Epithelial cell of proximal tubule (primary cell): ENCODE data around the gene SCAMP4. TPM values are rescaled to one million over a fixed set of nuclear protein-coding genes. Genes with fewer than 3 reads are reported as not detected.

Source experiments
- DNase-seq: peaks from one replicate; pipeline ENCODE4 v3.0.0-alpha.2; 2011; ENCODE audit warnings: low read depth
- H3K4me3 ChIP-seq: 2 replicates; pipeline ENCODE4 v1.5.1; 2011; ENCODE audit warnings: low read depth, mild to moderate bottlenecking, low read length
- CTCF ChIP-seq: conservative IDR thresholded peaks from 2 replicates; pipeline ENCODE4 v1.5.1; 2012; ENCODE audit warnings: low read depth, mild to moderate bottlenecking, low read length
- total RNA-seq: library from RNA; depleted of rRNA; stranded (reverse); fragments of >200 nt; gene quantifications from 2 replicates; pipeline ENCODE4 v1.2.3, GENCODE V29; 2015

Gene SCAMP4
- total RNA-seq, 1 donor from 2014 or later, result 134 TPM

GRCh38 chr19:1863328-1863637 is 41.9 kb upstream of the SCAMP4 start, which contains the start of gene KLF16:
Gene KLF16 (minus strand): TSS chr19:1863579. CDS start chr19:1863497, 82 bp downstream.
- TF ChIP-seq CTCF, result no peak
- peak within 1 kb of the TSS; percentile 92 for H3K4me3 ChIP-seq
- no peak for DNase-seq

- no peak for DNase-seq
- no peak for TF ChIP-seq CTCF
- H3K4me3 ChIP-seq, result peak overlapping the region; percentile 85
Observed at GRCh38 chr19:1863638-1864479, 41.3 kb upstream of the SCAMP4 start.

GRCh38 chr19:1864480-1865171 is 40.6 kb upstream of the SCAMP4 start:
- no peak for DNase-seq
- H3K4me3 ChIP-seq, result peak overlapping the region; percentile 85
- peak; percentile 61 for TF ChIP-seq CTCF

GRCh38 chr19:1865172-1866010 is 39.8 kb upstream of the SCAMP4 start:
- no peak for DNase-seq
- H3K4me3 ChIP-seq, result peak overlapping the region; percentile 85
- TF ChIP-seq CTCF, result no peak

- H3K4me3 ChIP-seq, result no peak overlapping the region
- DNase-seq, result no peak
- TF ChIP-seq CTCF, result no peak
Observed at GRCh38 chr19:1866693-1867348, 38.4 kb upstream of the SCAMP4 start.

GRCh38 chr19:1867349-1867724 is 37.9 kb upstream of the SCAMP4 start:
- no peak for DNase-seq
- no peak overlapping the region for H3K4me3 ChIP-seq
- no peak for TF ChIP-seq CTCF
